Uterus (tissue), 2 donors: ENCODE results near the gene MEST.

Experiments
- CTCF ChIP-seq, 4 experiments: fragments of 200-600 bp in 2 of 4; fragments of 450-650 bp in 2 of 4; sonication (generic) in 2 of 4; IDR thresholded peaks; one replicate each; pipeline ENCODE4 v1.5.1; 2016 to 2019; ENCODE audit warnings: antibody characterized with exemption in 4 of 4, mild to moderate bottlenecking in 2 of 4, moderate library complexity in 1 of 4
- POLR2A ChIP-seq, 2 donors: fragments of 450-650 bp; IDR thresholded peaks; one replicate each; pipeline ENCODE4 v1.6.1; 2016; ENCODE audit warnings: antibody characterized with exemption in 2 of 2, mild to moderate bottlenecking in 1 of 2, moderate library complexity in 1 of 2

GRCh38 chr7:130446259-130446658 is 45.6 kb upstream of the MEST start:
- TF ChIP-seq CTCF (IDR thresholded peaks at IDR 0.05): no peak
- no peak for TF ChIP-seq POLR2A (IDR thresholded peaks at IDR 0.05)
